Measurements from ENCODE around the gene APOBEC3C. TPM values are rescaled to one million over a fixed set of nuclear protein-coding genes. Genes with fewer than 3 reads are reported as not detected.

APOBEC3C gene
- total RNA-seq, 2 donors from 2014 or later = 21.4 to 52.3 TPM

DNA sequence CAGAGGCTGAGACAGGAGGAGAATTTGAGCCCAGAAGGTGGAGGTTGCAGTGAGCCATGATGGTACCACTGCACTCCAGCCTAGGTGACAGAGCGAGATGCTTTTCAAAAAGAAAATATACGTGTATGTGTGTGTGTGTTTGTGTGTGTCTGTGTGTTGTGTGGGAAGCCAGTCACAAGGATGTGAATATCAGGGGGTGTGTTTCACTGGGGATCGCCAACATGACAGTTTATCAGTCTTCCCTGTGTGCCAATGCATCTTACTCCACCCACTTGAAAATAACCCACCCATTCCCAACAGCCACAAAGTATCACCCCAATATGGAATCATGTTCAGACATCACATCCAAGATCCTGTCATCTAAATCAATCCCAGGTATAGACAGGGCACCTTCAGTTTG is 42.3 kb upstream of the APOBEC3C start:
- Histone ChIP-seq H3K4me1 (replicated peaks) (no peaks in the 10 kb centered on the region), H3K36me3 (no peaks in the 10 kb centered on the region), H3K27ac (no peak overlapping the region), H3K27me3 (replicated peaks; ENCODE audit: insufficient read depth) (no peaks in the 10 kb centered on the region), H3K9me3 (no peaks in the 10 kb centered on the region), H3K4me3 (no peak overlapping the region)
- intact Hi-C loops (cut with DNase I) = no loop called here
- 95% methylated on average over 3 of the region's 3 CpGs for whole genome bisulfite sequencing
- TF ChIP-seq POLR2AphosphoS5 (IDR thresholded peaks at IDR 0.05) (no peak), POLR2A (IDR thresholded peaks at IDR 0.05) (no peak)
- TF ChIP-seq, protein P1, sequence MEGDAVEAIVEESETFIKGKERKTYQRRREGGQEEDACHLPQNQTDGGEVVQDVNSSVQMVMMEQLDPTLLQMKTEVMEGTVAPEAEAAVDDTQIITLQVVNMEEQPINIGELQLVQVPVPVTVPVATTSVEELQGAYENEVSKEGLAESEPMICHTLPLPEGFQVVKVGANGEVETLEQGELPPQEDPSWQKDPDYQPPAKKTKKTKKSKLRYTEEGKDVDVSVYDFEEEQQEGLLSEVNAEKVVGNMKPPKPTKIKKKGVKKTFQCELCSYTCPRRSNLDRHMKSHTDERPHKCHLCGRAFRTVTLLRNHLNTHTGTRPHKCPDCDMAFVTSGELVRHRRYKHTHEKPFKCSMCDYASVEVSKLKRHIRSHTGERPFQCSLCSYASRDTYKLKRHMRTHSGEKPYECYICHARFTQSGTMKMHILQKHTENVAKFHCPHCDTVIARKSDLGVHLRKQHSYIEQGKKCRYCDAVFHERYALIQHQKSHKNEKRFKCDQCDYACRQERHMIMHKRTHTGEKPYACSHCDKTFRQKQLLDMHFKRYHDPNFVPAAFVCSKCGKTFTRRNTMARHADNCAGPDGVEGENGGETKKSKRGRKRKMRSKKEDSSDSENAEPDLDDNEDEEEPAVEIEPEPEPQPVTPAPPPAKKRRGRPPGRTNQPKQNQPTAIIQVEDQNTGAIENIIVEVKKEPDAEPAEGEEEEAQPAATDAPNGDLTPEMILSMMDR (IDR thresholded peaks at IDR 0.05) = no peak
- no peak for DNase-seq (ENCODE audit: low spot score)

DNA sequence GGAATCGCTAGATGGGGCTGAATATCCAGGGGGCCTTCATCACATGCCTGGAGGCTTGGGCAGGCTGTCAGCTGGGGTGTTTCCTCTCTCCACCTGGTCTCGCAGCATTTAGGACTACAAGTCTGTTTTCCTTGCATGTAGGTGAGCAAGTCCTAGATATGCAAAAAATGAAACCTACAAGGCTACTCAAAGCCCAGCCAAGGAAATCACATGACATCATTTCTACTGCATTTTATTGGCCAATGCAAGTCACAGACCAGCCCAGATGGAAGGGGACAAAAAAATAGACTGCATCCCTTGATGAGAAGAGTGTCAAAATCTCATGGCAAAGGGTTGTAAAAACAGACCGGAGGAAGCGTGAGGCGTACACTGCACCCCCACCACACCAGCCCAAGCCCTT is 41.5 kb upstream of the APOBEC3C start:
- Histone ChIP-seq H3K27ac (no peak overlapping the region), H3K4me3 (no peak overlapping the region), H3K4me1 (replicated peaks) (no peaks in the 10 kb centered on the region), H3K36me3 (no peaks in the 10 kb centered on the region), H3K27me3 (replicated peaks; ENCODE audit: insufficient read depth) (no peaks in the 10 kb centered on the region), H3K9me3 (no peaks in the 10 kb centered on the region)
- intact Hi-C loops (cut with DNase I) = no loop called here
- WGBS = 74% methylated on average over 5 of the region's 5 CpGs
- TF ChIP-seq POLR2A (IDR thresholded peaks at IDR 0.05) (no peak), POLR2AphosphoS5 (IDR thresholded peaks at IDR 0.05) (no peak)
- TF ChIP-seq, protein P1 (IDR thresholded peaks at IDR 0.05) = no peak
- no peak for DNase-seq (ENCODE audit: low spot score)

GRCh38 chr22:38973289-38974169 is 40.5 kb upstream of the APOBEC3C start:
- WGBS = 54% methylated on average over 15 of the region's 15 CpGs
- H3K27ac ChIP-seq = no peak overlapping the region
- peak; percentile 14 for DNase-seq (ENCODE audit: low spot score)
- H3K36me3 ChIP-seq = no peaks in the 10 kb centered on the region
- H3K9me3 ChIP-seq = no peaks in the 10 kb centered on the region
- no peak overlapping the region for H3K4me3 ChIP-seq
- no peaks in the 10 kb centered on the region for H3K4me1 ChIP-seq (replicated peaks)
- intact Hi-C loops (cut with DNase I) = no loop called here
- no peak for TF ChIP-seq POLR2A (IDR thresholded peaks at IDR 0.05)
- TF ChIP-seq, protein P1 (IDR thresholded peaks at IDR 0.05) = peak in 3 of 4 experiments; percentile 35 to 73 (median 57)
- no peaks in the 10 kb centered on the region for H3K27me3 ChIP-seq (replicated peaks; ENCODE audit: insufficient read depth)

DNA sequence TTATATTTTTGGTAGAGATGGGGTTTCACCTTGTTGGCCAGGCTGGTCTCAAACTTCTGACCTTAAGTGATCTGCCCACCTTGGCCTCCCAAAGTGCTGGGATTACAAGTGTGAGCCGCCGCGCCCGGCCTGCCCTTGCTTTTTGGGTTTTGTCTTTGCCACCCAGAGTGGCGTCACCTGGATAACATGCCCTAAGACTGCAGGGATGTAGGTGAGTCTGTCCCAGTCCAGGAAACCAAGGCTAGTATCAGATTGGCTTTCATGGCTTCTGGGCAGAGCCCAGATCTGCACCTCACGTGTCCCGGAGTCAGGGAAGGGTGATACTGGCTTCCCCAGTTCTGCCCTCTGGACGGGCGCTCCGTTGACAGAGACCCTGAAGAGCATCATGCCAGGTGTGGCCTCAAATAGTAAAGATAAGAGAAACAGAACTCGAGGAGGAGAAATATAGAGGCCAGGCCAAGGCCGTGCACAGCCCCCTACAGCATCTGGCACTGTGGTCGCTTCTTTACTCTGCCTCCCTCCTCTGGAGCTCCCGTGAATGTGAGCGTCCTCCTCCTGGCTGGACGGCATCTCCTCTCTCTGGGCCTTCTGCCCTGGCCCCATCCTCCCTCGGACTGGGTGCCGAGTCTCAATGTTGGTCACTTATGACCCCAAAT is 39.8 kb upstream of the APOBEC3C start:
- WGBS = 92% methylated on average over 18 of the region's 18 CpGs
- Histone ChIP-seq H3K4me1 (replicated peaks) (no peaks in the 10 kb centered on the region), H3K36me3 (no peaks in the 10 kb centered on the region), H3K27ac (no peak overlapping the region), H3K27me3 (replicated peaks; ENCODE audit: insufficient read depth) (no peaks in the 10 kb centered on the region), H3K9me3 (no peaks in the 10 kb centered on the region), H3K4me3 (no peak overlapping the region)
- DNase-seq (ENCODE audit: low spot score) = no peak
- intact Hi-C loops (cut with DNase I) = no loop called here
- TF ChIP-seq, protein P1 (IDR thresholded peaks at IDR 0.05) = no peak
- TF ChIP-seq POLR2A (IDR thresholded peaks at IDR 0.05) = no peak
- no peak for TF ChIP-seq POLR2AphosphoS5 (IDR thresholded peaks at IDR 0.05)
